ENCODE results near the gene AREL1. TPM values are rescaled to one million over a fixed set of nuclear protein-coding genes. Genes with fewer than 3 reads are reported as not detected.
A peak's percentile ranks its signal among the peaks of the same experiment; 100 is the strongest.

AREL1 gene
- polyA plus RNA-seq, 1 experiment = 55.3 TPM

DNA sequence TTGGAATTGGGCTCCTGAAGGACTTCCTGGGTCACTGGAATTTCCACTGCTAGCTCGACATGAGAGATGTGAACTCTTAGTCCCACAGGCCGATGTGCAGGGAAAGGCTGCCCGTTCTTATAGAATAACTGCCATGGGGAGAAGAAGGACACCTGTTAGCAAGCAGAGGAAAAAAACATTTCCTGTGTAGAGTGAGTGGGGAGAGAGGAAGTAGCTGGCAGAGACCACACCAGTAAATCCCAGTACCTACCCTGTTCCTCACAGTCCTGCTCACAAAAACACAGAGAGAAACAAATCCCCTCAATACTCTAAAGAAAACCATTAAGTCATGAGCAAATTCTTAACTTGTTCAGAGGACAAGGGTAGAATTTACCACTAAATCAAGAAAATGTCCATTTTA lies 29.5 kb downstream of the AREL1 start:
- no peak overlapping the region for H3K4me3 ChIP-seq (ENCODE audit: low read depth, low read length)
- TF ChIP-seq CTCF (IDR thresholded peaks at IDR 0.05; ENCODE audit: low read depth, low read length) = no peak
- H3K27me3 ChIP-seq (ENCODE audit: control insufficient read depth, insufficient read depth, low read length) = no peaks in the 10 kb centered on the region
- ChIA-PET CTCF (no interaction called here), POLR2A (interaction anchor here (0.6 kb wide), 1 partner anchor 96 kb away, joined by 5 read pairs; no protein-coding TSS in a partner anchor)
- no peaks in the 10 kb centered on the region for H3K9me3 ChIP-seq (ENCODE audit: control insufficient read depth, insufficient read depth, low read length)
- no peak overlapping the region for H3K27ac ChIP-seq (ENCODE audit: low read depth, low read length)
- no peak for DNase-seq (ENCODE audit: low read depth, low spot score)

- POLR2A ChIA-PET = no interaction called here
- H3K27ac ChIP-seq (ENCODE audit: low read depth, low read length) = no peak overlapping the region
- H3K4me3 ChIP-seq (ENCODE audit: low read depth, low read length) = no peak overlapping the region
- CTCF ChIA-PET = no interaction called here
- H3K27me3 ChIP-seq (ENCODE audit: control insufficient read depth, insufficient read depth, low read length) = no peaks in the 10 kb centered on the region
- TF ChIP-seq CTCF (IDR thresholded peaks at IDR 0.05; ENCODE audit: low read depth, low read length) = no peak
- H3K9me3 ChIP-seq (ENCODE audit: control insufficient read depth, insufficient read depth, low read length) = no peaks in the 10 kb centered on the region
- no peak for DNase-seq (ENCODE audit: low read depth, low spot score)
These were observed 30.5 kb downstream of the AREL1 start for GRCh38 chr14:74682169-74682952.

DNA sequence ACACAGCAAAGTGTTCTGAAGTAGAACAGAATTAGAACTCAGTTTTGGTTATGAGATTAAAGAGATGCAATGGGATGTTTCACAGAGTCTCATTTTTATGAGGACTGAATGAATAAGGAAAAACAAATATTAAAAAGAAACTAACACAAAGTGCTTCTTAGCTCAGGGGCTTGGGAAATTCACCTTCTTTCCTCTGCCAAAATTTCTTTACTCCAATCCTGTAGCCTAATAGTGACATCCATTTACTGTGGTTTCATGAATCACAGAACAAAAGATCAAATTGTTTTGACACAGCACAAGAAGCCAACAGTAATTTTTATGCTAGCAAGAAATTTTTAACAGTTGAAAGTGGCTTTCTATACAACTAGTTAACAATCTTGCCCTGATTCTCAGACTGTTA lies 37.7 kb downstream of the AREL1 start:
- Histone ChIP-seq H3K27me3 (ENCODE audit: control insufficient read depth, insufficient read depth, low read length) (no peaks in the 10 kb centered on the region), H3K4me3 (ENCODE audit: low read depth, low read length) (no peak overlapping the region), H3K27ac (ENCODE audit: low read depth, low read length) (no peak overlapping the region), H3K9me3 (ENCODE audit: control insufficient read depth, insufficient read depth, low read length) (no peaks in the 10 kb centered on the region)
- ChIA-PET CTCF (no interaction called here), POLR2A (interaction anchor here (0.5 kb wide), 1 partner anchor 16 kb away, joined by 4 read pairs; no protein-coding TSS in a partner anchor)
- no peak for DNase-seq (ENCODE audit: low read depth, low spot score)
- no peak for TF ChIP-seq CTCF (IDR thresholded peaks at IDR 0.05; ENCODE audit: low read depth, low read length)

- CTCF ChIA-PET = no interaction called here
- no peak for TF ChIP-seq CTCF (IDR thresholded peaks at IDR 0.05; ENCODE audit: low read depth, low read length)
- POLR2A ChIA-PET = no interaction called here
These were observed 39.1 kb downstream of the AREL1 start for GRCh38 chr14:74673768-74674167.

DNA sequence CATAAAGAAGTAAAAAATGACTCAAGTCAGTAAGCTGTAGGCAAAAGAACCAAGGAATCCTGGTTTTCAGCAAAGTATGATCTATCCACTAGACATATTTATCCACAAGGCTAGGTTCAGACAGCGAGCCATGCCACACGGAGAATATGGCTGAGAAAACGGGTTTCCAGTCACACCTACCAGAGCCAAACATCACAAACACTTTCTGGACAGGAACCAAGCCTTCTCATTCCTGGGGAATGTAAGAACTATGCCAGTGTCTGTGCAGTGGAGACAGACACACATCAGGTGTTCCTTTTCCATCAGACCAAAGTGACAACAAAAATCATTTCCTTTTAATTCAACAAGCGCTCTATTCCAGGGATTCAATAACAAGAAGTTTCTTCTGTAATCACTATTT lies 41.1 kb downstream of the AREL1 start:
- no peak for TF ChIP-seq CTCF (IDR thresholded peaks at IDR 0.05; ENCODE audit: low read depth, low read length)
- ChIA-PET CTCF (interaction anchor here (0.8 to 2.2 kb wide), 4 partner anchors 34 to 189 kb away, joined by 3 to 7 read pairs (median 4); partner anchors contain the start of gene LTBP2), POLR2A (interaction anchor here (1.0 to 1.9 kb wide), 3 partner anchors 19 to 100 kb away, joined by 3 to 7 read pairs (median 4); no protein-coding TSS in a partner anchor)
- no peaks in the 10 kb centered on the region for H3K27me3 ChIP-seq (ENCODE audit: control insufficient read depth, insufficient read depth, low read length)
- no peaks in the 10 kb centered on the region for H3K9me3 ChIP-seq (ENCODE audit: control insufficient read depth, insufficient read depth, low read length)
- peak overlapping the region; percentile 47 for H3K27ac ChIP-seq (ENCODE audit: low read depth, low read length)
- peak; percentile 48 for DNase-seq (ENCODE audit: low read depth, low spot score)
- no peak overlapping the region for H3K4me3 ChIP-seq (ENCODE audit: low read depth, low read length)

More at GRCh38 chr14:74673768-74674167, 39.1 kb downstream of the AREL1 start:
- Histone ChIP-seq H3K4me3 (ENCODE audit: low read depth, low read length) (no peak overlapping the region), H3K27me3 (ENCODE audit: control insufficient read depth, insufficient read depth, low read length) (no peaks in the 10 kb centered on the region), H3K9me3 (ENCODE audit: control insufficient read depth, insufficient read depth, low read length) (no peaks in the 10 kb centered on the region), H3K27ac (ENCODE audit: low read depth, low read length) (no peak overlapping the region)
- no peak for DNase-seq (ENCODE audit: low read depth, low spot score)
